GM12874 (cell line): ENCODE measurements around the gene TMSB10.

Experiments
- CTCF ChIP-seq: IDR thresholded peaks from 2 replicates; pipeline ENCODE4 v1.5.1; 2011; ENCODE audit warnings: low read depth, mild to moderate bottlenecking, control low read depth, low read length, moderate library complexity; ENCODE audit not compliant: insufficient read depth

The TMSB10 gene

GRCh38 chr2:84889332-84889731, 16.1 kb upstream of the TMSB10 start:
- no peak for TF ChIP-seq CTCF

GRCh38 chr2:84891355-84892010, 14.0 kb upstream of the TMSB10 start:
- TF ChIP-seq CTCF: no peak

GRCh38 chr2:84894131-84894586, 11.3 kb upstream of the TMSB10 start:
- TF ChIP-seq CTCF: no peak

- no peak for TF ChIP-seq CTCF
These were observed 10.5 kb upstream of the TMSB10 start for GRCh38 chr2:84894758-84895520.

- no peak for TF ChIP-seq CTCF
These were observed 8.9 kb upstream of the TMSB10 start for GRCh38 chr2:84896567-84896966.

GRCh38 chr2:84897773-84898172, 7.7 kb upstream of the TMSB10 start:
- TF ChIP-seq CTCF: no peak

- no peak for TF ChIP-seq CTCF
These were observed 5.9 kb upstream of the TMSB10 start for GRCh38 chr2:84899304-84900204.
